ENCODE results near the gene SDR42E1.

DNA sequence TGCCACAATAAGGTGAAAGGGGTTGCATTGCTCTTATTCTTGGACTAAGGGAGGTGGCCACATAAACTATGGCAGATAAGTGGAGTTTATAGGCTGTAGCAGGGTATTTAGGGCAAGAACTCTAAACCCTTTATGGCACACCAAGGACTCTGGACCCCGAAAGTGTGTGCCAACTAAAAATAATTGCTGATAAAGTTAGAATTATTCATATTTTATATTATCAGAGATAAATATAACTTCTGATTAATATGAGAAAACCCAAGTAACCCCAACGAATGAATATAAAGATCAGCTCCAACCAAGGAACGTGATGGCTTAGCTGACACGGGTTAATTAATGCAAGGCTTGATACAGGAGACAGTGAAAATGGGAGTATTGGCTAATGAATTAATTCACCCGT is 8.8 kb upstream of the SDR42E1 start:
- TF ChIP-seq POLR2A (IDR thresholded peaks at IDR 0.05): no peak
- TF ChIP-seq, protein P1, sequence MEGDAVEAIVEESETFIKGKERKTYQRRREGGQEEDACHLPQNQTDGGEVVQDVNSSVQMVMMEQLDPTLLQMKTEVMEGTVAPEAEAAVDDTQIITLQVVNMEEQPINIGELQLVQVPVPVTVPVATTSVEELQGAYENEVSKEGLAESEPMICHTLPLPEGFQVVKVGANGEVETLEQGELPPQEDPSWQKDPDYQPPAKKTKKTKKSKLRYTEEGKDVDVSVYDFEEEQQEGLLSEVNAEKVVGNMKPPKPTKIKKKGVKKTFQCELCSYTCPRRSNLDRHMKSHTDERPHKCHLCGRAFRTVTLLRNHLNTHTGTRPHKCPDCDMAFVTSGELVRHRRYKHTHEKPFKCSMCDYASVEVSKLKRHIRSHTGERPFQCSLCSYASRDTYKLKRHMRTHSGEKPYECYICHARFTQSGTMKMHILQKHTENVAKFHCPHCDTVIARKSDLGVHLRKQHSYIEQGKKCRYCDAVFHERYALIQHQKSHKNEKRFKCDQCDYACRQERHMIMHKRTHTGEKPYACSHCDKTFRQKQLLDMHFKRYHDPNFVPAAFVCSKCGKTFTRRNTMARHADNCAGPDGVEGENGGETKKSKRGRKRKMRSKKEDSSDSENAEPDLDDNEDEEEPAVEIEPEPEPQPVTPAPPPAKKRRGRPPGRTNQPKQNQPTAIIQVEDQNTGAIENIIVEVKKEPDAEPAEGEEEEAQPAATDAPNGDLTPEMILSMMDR (IDR thresholded peaks at IDR 0.05): no peak
- TF ChIP-seq POLR2AphosphoS5 (IDR thresholded peaks at IDR 0.05): no peak
